G401.6 (cell line): ENCODE results near the gene EIPR1.
"Not testable (repeated sequence)": the region's sequence is repeated elsewhere in the genome, so short reads cannot be mapped to it uniquely, and the experiment has no call there.

ENCODE experiments used
- FAIRE-seq: peaks from 2 replicates; lab custom pipeline; 2012; peaks lifted over from hg19 to GRCh38; lab: Jason Lieb, UNC

Gene EIPR1

GRCh38 chr2:3357926-3358325 is 19.7 kb downstream of the EIPR1 start:
- no peak for FAIRE-seq

DNA sequence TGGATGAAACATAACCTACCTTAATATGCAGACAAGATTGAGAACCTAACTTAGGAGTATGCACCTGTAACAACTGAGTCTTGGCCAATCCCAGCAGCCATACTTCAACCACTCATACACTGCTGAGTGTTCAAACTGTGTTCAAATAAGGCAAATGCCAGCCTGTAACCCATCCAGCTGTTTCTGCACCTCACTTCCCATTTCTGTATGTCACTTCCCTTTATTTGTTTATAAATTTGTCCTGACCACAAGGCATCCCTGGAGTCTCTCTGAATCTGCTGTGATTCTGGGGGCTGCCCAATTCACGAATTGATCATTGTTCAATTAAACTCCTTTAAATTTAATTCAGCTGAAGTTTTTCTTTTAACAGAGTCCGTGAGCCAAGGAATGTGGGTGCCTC is 20.2 kb downstream of the EIPR1 start:
- FAIRE-seq = not testable (repeated sequence)

GRCh38 chr2:3356799-3357198 is 20.8 kb downstream of the EIPR1 start:
- FAIRE-seq = no peak

DNA sequence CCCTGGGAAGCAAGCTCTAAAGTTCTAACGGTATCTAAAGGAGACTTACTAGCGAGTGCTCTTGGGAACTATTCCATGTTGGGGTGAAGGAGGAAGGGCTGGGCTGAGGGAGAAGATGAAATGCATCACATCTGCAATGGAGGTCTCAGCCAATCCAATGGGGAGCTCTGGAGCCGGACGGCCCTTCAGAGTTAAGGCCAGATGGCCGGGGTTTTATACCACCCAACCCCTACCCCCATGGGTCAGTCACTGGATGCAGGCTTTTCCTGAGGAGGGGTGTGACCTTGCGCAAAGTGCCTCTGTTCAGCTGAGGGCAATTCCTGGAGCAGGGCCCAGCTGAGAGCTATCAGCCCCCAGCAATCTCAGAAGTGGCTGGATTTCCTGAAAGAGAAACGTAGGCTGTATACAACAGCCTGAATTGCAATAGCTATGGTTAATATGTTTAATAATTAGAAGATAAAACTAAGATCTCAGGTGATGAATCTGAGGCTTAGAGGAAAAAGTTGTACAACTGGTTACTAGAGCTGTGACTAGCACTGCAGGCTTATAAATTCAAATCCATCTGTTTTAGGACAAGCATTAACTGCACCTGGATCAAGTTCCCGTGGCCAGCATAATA is 21.6 kb downstream of the EIPR1 start:
- FAIRE-seq = no peak

DNA sequence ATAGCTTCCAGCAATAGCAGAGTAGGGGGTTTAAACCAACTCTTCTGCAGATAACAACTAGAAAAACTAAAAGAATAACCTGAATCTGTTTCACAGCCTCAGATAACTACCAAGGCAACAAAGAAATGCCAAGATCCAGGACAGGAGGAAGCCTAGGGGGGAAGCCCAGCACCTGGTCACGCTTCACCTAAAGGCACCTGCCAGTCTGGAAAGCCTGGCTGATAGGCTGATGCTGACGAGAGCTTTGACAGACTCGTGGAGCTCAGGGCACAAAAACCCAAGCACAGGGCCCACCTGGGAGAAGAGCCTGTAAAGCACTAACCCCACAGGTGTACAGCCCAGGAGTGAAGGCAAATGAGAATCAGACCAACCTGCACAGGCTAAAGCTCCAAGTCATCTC is 22.6 kb downstream of the EIPR1 start:
- no peak for FAIRE-seq

GRCh38 chr2:3349211-3349693 is 28.4 kb downstream of the EIPR1 start:
- no peak for FAIRE-seq

DNA sequence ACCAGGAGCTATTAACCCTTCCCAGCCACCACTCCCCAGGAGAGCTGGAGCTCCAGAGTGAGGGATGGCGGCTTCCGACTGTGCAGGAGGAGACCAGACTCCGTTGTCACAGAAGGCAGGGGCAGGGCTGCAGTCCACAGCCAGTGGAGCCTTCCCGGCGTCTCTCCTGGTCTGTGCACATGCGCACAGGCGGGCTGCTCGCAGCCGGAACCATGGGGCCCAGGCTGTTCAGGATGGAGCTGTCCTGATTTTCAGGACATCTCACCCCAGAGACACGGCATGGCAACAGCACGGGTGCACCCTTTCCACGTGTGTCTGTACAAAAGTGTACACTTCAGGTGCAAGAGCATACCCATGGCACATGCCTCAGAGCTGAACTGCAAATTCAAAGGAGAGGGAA is 28.9 kb downstream of the EIPR1 start:
- no peak for FAIRE-seq

- no peak for FAIRE-seq
Measured at GRCh38 chr2:3345621-3346020, 32.0 kb downstream of the EIPR1 start.

- FAIRE-seq = no peak
Measured at GRCh38 chr2:3344897-3345296, 32.7 kb downstream of the EIPR1 start.

DNA sequence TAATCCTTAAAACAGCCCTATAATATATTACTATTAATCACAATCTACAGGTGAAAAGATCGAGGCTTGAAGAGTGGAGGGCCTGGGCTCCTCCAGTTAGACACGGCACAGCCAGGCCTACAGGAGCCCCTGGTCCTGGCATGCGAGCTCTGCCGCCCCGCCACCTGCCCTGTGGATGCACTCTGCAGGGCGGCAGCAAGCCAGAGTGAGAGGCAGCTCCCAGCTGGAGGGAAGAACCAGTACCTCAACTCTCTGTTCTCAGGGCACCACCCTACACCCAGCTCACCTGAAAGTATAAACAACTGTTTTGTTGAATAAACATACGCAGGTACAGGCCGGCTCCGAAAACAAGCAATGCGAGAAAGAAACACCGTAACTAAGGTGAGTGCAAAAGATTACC is 34.6 kb downstream of the EIPR1 start:
- FAIRE-seq = no peak

- FAIRE-seq = no peak
Measured at GRCh38 chr2:3342324-3342723, 35.3 kb downstream of the EIPR1 start.

GRCh38 chr2:3341336-3341735 is 36.3 kb downstream of the EIPR1 start:
- FAIRE-seq = no peak

GRCh38 chr2:3340144-3340543 is 37.5 kb downstream of the EIPR1 start:
- no peak for FAIRE-seq

DNA sequence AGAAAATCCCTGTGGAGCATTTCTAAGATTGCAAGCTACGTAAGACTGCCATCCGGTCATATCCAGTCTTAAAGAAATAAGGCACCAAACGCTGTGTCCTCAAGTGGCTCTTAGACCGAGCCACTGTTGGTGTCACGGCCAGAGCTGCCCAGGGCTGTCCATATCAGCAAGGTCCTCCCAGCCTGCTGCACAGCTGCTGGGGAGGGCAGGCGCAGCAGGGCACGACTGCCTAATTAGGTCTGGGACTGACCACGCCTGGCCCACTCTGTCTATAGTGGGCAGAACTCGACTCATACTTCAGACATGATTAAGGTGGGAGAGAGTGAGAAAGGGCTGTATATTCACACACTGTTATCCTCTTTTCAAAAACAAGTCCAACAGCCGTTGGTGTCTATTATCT is 39.3 kb downstream of the EIPR1 start:
- no peak for FAIRE-seq

- FAIRE-seq = no peak
Measured at GRCh38 chr2:3336844-3337243, 40.8 kb downstream of the EIPR1 start.

DNA sequence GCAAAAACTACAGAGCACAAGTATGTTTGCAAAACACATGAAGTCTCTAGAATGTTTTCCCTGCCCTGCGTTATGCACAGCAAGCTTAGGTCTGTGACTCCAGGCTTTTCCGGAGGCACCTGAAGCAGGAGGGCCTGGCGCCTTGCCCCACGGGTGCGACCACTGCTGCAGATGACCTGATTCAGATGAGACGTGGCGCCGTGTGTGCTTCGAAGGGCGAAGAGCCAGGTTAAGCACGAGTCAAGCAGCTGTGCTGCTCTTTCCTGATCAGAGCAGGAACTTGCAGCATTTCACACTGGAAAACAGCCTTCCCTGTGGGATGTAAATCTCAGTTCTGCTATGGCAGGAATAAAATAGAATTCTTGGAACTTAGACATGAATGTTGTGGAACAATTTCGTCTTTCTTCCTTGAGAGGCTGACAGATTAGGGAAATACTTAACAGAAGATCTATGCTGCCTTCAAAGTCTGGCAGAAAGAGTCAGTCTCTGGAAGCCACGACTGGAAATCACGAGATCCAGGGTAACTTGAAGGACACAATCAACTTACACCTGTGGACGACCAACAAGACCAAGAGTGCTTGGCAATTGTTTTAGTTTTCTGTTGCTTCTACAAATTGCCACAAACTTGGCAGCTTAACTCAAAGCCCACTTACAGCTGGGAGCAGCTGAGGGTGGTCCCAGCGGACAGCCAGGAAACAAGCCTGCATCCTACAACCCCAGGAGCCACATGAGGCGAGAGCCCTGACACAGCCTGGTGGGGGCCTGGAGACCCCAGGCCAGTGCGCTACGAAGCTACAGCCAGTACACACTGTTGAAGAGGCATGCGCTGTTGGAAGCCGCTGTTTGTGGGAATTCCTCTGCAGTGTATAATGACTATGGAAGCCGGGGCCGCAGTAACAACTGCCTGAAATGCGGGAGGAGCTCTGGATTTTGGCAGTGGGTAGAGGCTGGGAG is 42.9 kb downstream of the EIPR1 start:
- no peak for FAIRE-seq

- FAIRE-seq = no peak
Measured at GRCh38 chr2:3332133-3332532, 45.5 kb downstream of the EIPR1 start.

- no peak for FAIRE-seq
Measured at GRCh38 chr2:3329491-3329890, 48.1 kb downstream of the EIPR1 start.

- no peak for FAIRE-seq
Measured at GRCh38 chr2:3326871-3327270, 50.7 kb downstream of the EIPR1 start.

DNA sequence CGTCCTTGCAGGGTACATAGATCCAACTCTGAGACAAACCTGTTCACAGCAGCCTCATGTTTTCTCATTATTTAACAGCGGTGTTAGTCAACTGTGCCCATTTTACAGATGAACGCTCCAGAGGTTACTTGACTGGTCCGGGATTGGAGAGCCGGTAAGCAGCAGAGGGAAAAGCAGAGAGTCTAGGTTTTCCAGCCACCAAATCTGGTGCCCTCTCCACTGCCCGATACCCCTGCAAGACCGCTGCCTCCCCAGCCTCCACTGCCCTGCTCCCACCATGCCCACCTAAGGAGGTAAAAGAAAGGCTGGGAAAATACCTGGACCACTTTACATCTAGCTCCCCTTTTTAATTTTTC is 51.5 kb downstream of the EIPR1 start:
- no peak for FAIRE-seq

DNA sequence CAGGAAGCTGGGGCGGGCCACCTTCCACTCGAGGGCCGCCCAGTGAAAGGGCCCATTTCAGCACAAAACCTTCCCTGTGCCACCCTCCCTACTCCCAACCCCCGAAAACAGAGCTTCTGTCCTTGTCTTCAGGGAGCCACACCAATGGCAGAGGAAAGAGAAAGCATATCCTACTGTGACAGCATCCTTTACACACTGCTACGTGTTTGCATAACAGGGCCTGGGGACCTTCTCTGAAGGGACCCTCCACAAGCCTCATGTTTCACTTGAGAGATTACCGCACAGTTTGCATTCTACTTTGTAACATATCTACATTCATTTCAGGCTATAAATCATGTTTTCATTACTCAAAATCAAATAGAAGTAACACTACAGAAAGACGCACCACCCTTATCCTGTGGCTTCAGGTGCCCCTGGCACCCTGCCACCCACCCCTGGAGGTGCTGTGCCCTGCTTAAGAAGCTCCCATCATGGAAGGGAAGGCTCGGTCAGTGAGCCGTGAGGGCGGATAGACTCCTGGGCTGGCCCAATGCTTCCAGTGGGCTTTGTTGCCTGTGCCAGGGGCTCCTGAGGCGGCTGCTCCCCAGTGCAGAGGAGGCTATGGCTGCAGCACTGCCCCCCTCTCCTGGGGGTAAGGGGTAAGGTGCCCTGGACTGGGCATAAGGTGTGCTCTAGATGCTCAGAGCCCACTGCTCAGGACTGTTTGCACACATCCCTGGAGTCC is 52.0 kb downstream of the EIPR1 start:
- FAIRE-seq = no peak

- FAIRE-seq = no peak
Measured at GRCh38 chr2:3324404-3325281, 53.0 kb downstream of the EIPR1 start.
